Prostate gland (tissue), 2 donors: ENCODE data around the gene TRDMT1. TPM values are rescaled to one million over a fixed set of nuclear protein-coding genes. Genes with fewer than 3 reads are reported as not detected.

Source experiments
- DNase-seq: peaks from one replicate; pipeline ENCODE4 v3.0.0-alpha.2; 2019; ENCODE audit warnings: low spot score
- H3K27ac ChIP-seq, 2 donors: fragments of 200-600 bp; sonication (generic); 2 replicates each; pipeline ENCODE4 v1.5.1; 2017 to 2019
- H3K27me3 ChIP-seq: fragments of 200-600 bp; sonication (generic); replicated peaks from 2 replicates; pipeline ENCODE4 v1.5.1; 2019; ENCODE audit not compliant: insufficient read depth
- H3K36me3 ChIP-seq, 2 donors: fragments of 200-600 bp; sonication (generic); 1 replicate in 1 of 2; 2 replicates in 1 of 2; pipeline versions ENCODE4 v1.5.1 to v1.8.1; 2017 to 2019
- H3K4me1 ChIP-seq: fragments of 200-600 bp; sonication (generic); replicated peaks from 2 replicates; pipeline ENCODE4 v1.5.1; 2019
- H3K4me3 ChIP-seq, 2 donors: fragments of 200-600 bp; sonication (generic); 2 replicates each; pipeline ENCODE4 v1.5.1; 2017 to 2019
- H3K9me3 ChIP-seq: fragments of 200-600 bp; sonication (generic); 2 replicates; pipeline ENCODE4 v1.5.1; 2017
- POLR2A ChIP-seq: fragments of 450-650 bp; IDR thresholded peaks from one replicate; pipeline ENCODE4 v1.6.1; 2016; ENCODE audit warnings: antibody characterized with exemption, mild to moderate bottlenecking
- POLR2AphosphoS5 ChIP-seq: sonication (generic); formaldehyde crosslinking; IDR thresholded peaks from one replicate; pipeline ENCODE4 v1.6.1; 2017; ENCODE audit warnings: antibody characterized with exemption
- WGBS: methylation state at CpG from one replicate; pipeline ENCODE4 v1.1.5; 2018; 5-methylcytosine and 5-hydroxymethylcytosine counted together
- intact Hi-C: fragments of 100-400 bp; cut with DNase I; formaldehyde crosslinking; loops from one replicate; pipeline ENCODE4 v1.14.2; 2022
- total RNA-seq, 2 donors: library from RNA; depleted of rRNA; stranded (reverse); fragments of >200 nt; gene quantifications; one replicate each; pipeline ENCODE4 v1.1.0, GENCODE V29; 2016
- TF ChIP-seq, protein P1 (sequence below), 4 experiments: fragments of 200-600 bp in 2 of 4; fragments of 450-650 bp in 2 of 4; sonication (generic) in 2 of 4; IDR thresholded peaks; 1 replicate in 3 of 4; 2 replicates in 1 of 4; pipeline ENCODE4 v1.5.1; 2016 to 2019; ENCODE audit warnings: antibody characterized with exemption in 4 of 4, mild to moderate bottlenecking in 2 of 4, moderate library complexity in 2 of 4

Gene TRDMT1
- total RNA-seq, 2 donors from 2014 or later = 6.5 to 9.9 TPM

DNA sequence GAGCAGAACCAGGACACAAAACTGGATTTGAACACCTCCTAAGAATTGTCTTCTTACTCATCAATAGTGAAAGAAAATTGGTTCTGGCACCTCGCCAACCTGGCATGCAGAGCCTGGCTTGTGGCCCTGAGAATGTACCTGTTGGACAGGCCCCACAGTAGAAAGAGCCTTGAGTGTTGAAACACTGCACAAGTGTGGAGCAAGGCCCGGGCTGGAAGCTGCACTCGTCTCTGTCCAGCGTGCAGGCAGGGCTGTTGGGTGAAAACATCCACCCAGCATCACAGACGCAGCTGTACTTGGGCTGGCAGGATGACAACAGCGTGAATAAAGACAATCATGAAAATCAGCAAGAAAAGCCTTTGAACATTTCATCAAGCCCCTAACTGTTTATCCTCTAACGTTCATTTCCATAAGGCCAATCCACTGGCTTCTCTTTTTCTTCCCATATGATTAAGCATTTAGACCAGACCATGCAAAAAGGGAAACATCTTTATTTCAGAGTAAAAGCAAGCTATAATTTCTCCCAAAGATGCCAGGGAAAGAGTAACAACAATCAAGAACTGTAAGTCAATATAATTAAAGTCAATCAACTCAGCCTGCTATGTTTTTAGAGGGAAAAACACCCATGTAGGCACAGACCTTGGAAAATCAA is 87.5 kb downstream of the TRDMT1 start:
- WGBS = 28% methylated on average over 7 of the region's 7 CpGs
- H3K27ac ChIP-seq = no peak overlapping the region
- H3K9me3 ChIP-seq = no peaks in the 10 kb centered on the region
- no peaks in the 10 kb centered on the region for H3K27me3 ChIP-seq
- H3K4me1 ChIP-seq = no peaks in the 10 kb centered on the region
- H3K4me3 ChIP-seq = no peak overlapping the region
- no peaks in the 10 kb centered on the region for H3K36me3 ChIP-seq
- intact Hi-C loops = no loop called here
- no peak for DNase-seq
- no peak for TF ChIP-seq POLR2AphosphoS5
- no peak for TF ChIP-seq POLR2A
- TF ChIP-seq, protein P1, sequence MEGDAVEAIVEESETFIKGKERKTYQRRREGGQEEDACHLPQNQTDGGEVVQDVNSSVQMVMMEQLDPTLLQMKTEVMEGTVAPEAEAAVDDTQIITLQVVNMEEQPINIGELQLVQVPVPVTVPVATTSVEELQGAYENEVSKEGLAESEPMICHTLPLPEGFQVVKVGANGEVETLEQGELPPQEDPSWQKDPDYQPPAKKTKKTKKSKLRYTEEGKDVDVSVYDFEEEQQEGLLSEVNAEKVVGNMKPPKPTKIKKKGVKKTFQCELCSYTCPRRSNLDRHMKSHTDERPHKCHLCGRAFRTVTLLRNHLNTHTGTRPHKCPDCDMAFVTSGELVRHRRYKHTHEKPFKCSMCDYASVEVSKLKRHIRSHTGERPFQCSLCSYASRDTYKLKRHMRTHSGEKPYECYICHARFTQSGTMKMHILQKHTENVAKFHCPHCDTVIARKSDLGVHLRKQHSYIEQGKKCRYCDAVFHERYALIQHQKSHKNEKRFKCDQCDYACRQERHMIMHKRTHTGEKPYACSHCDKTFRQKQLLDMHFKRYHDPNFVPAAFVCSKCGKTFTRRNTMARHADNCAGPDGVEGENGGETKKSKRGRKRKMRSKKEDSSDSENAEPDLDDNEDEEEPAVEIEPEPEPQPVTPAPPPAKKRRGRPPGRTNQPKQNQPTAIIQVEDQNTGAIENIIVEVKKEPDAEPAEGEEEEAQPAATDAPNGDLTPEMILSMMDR (IDR thresholded peaks at IDR 0.05) = no peak

DNA sequence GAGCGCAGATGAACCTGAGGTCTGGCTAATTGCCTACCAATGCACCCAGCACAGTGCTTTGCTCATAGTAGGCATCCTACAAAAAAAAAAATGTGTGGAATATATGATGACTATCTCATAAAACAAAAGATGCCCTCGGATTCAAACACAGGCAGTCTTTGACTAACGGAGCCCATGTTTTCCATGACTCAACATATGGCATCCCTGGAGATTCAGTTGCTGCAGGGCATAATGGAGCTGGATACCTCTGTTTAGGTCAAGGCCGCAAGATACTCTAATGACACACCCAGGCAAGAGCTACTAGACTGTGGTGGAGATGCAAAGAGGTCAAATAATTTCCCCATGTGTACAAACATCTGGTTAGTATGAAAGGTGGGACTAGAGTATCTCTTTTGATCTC is 88.1 kb downstream of the TRDMT1 start:
- Histone ChIP-seq H3K36me3 (no peaks in the 10 kb centered on the region), H3K9me3 (no peaks in the 10 kb centered on the region), H3K27ac (no peak overlapping the region), H3K4me1 (no peaks in the 10 kb centered on the region), H3K27me3 (no peaks in the 10 kb centered on the region), H3K4me3 (no peak overlapping the region)
- intact Hi-C loops = no loop called here
- 94% methylated on average over 4 of the region's 4 CpGs for WGBS
- DNase-seq = no peak
- TF ChIP-seq, protein P1 (IDR thresholded peaks at IDR 0.05) = no peak
- TF ChIP-seq POLR2AphosphoS5 = no peak
- TF ChIP-seq POLR2A = no peak

DNA sequence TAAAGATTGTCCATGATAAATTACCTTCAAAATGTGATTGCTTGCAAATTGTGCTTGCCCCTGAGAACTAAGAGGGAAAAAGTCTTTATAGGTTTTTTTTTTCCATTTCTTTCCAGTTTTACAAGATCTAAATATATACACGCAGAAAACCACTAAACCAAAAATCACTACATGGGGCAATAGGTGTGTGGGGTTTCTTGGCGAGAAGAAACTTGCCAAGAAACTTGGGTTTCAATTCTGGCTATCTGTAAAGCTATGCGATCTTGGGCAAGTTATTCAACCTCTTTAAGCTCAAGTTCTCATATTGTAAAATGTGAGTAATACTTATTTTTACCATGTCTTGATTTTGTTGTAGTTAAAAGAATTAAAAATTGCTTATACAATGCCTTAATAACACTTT is 88.9 kb downstream of the TRDMT1 start:
- H3K4me3 ChIP-seq = no peak overlapping the region
- no peaks in the 10 kb centered on the region for H3K36me3 ChIP-seq
- WGBS = 64% methylated on average over 3 of the region's 3 CpGs
- DNase-seq = no peak
- H3K4me1 ChIP-seq = no peaks in the 10 kb centered on the region
- no peak overlapping the region for H3K27ac ChIP-seq
- H3K27me3 ChIP-seq = no peaks in the 10 kb centered on the region
- intact Hi-C loops = no loop called here
- H3K9me3 ChIP-seq = no peaks in the 10 kb centered on the region
- TF ChIP-seq POLR2AphosphoS5 (no peak), POLR2A (no peak)
- TF ChIP-seq, protein P1 (IDR thresholded peaks at IDR 0.05) = no peak

DNA sequence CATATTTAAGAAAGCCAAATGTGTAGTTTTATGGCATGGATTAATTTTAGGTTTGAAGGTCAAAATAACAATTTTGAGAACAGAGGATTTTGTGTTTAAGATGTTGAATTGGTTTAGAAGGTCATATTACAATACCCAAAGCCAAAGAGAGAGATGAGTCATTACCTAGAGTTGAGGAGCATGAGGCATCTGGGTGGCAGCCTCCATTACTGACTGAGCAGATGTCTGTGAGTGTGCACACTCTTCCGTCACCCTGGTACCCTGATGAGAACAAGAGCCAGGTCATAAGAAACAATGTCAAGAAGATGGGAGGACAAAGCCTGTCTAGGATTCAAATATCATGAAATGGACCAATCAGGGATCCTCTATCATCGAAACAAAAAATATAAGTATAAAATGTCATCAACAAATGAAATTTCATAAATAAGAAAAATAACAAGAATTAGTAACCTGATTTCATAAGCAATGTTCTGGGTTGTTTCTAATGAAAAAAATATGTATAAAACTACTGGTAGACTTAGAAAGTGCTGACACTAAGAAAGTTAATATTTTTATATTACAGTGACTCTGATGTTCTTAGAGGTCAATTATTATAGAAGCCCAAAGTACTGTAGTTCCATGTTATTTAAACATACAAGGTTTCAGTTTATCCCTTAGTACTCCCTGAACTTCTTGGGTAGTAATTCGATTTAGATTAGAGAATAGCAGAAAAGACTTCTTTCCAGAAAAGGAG is 91.8 kb downstream of the TRDMT1 start:
- H3K27ac ChIP-seq = no peak overlapping the region

More for the DNA sequence above, 91.8 kb downstream of the TRDMT1 start:
- no peaks in the 10 kb centered on the region for H3K27me3 ChIP-seq
- DNase-seq = no peak
- no peak overlapping the region for H3K4me3 ChIP-seq
- H3K36me3 ChIP-seq = no peaks in the 10 kb centered on the region
- 94% methylated on average over 3 of the region's 3 CpGs for WGBS
- no peaks in the 10 kb centered on the region for H3K9me3 ChIP-seq
- TF ChIP-seq POLR2A (no peak), POLR2AphosphoS5 (no peak)
- TF ChIP-seq, protein P1 (IDR thresholded peaks at IDR 0.05) = no peak
- H3K4me1 ChIP-seq = no peaks in the 10 kb centered on the region
- intact Hi-C loops = no loop called here
